ENCODE results near the gene KLHL35. TPM values are rescaled to one million over a fixed set of nuclear protein-coding genes. Genes with fewer than 3 reads are reported as not detected.
"Not testable (repeated sequence)": the region's sequence is repeated elsewhere in the genome, so short reads cannot be mapped to it uniquely, and the experiment has no call there.

The KLHL35 gene
- polyA plus RNA-seq, 1 donor, result 5.7 TPM

DNA sequence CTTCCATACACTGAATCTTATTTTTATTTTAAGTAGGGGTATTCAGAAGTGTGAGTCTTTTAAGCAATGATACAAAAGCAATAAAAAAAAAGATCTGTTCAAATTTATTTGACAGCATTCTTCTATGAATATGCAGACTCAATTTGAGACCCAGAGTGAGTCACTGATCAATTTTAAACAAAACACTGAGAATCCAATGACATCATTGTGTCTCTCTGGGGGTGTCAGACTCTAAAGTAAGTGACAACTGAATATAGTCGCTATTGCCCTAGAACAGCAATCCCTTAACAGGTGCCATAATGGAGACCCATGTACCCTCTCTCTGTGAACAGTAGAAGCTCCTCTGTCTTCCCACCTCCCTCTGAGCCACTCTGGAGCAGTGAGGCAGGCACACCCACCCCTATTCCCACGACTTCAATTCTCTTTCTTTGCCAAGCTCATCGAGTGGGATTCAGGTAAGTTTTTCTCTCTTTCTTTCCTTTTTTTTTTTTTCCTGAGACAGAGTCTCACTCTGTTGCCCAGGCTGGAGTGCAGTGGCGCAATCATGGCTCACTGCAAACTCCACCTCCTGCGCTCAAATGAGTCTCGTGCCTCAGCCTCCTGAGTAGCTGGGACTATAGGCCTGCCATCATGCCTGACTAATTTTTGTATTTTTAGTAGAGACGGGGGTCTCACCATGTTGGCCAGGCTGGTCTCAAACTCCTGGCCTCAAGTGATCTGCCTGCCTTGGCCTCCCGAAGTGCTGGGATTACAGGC, 38.7 kb downstream of the KLHL35 start:
- no peak for DNase-seq (ENCODE audit: low read depth)

DNA sequence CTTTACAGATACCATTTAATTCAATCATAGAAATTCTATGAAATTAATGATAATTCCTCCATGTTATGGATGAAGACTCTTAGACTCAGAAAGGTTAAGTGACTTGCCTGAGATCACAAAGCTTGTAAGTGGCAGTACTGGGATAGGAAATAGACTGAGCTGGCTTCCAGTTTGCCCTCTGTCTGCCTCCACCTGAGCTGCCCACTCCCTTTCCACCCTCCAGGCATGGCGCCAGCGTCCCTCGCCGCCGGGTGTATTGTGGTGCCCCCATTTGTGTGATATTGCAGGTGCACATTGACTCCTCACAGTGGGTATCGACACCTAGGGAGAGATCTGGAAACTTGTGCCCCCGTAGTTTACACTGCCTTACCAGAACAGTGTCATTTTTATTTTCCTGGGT, 43.1 kb downstream of the KLHL35 start:
- no peak for DNase-seq (ENCODE audit: low read depth)

DNA sequence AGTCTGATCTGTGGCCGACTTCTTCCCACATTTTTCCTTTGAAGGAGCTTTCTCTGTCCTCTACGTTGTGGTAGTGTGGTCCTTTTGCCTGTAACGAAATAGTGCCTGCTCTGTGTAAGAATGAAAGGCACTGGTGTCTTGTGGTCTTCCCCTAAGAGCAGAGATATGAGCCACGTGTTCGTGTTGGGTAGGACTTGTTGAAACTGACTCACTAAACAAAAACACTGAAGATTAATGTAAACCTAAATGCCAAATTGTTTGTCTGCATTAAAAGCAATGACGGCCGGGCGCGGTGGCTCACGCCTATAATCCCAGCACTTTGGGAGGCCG, 43.8 kb downstream of the KLHL35 start:
- DNase-seq (ENCODE audit: low read depth), result no peak

DNA sequence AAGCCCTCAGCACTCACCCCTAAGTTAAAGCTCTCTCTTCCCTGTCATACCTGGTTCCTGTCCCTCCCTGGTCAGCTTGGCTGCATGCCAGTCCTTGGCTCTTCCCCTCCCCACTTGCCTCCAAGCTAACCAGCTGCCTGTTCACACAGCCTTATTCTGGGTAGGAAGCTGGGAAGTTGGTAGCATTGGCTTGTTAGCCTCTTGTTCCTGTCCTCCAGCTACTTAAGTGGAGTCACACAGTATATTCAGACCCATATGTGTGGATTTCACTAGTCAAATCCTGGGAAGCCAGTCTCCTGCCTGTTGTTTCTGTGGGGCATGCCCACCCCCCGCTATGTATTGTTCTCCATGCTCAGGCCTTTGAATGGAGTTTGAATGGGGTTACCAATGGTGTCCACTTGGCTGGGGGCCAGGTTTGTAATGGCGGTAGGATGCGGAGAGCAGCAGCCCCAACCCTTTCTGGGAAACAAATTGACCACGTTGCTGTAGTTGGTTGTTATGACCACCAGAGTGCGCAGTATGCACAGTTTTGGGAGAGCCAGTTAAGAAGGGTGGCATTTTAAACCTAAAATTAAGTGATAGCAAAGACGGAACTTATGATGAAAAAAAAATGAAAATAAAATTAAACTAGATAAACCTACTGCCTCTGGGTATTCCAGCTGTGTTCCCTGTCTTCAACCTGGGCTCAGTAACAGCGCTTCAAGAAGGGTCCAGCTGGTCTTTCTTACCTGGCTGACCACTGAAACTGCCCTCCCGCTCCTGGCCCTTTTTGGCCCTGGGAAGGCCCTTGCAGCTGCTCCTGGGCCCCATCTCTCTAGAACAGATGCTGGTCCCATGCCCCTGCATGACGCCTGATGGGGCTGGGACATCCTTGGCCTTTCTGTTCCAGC, 44.4 kb downstream of the KLHL35 start:
- DNase-seq (ENCODE audit: low read depth), result peak; percentile 52

DNA sequence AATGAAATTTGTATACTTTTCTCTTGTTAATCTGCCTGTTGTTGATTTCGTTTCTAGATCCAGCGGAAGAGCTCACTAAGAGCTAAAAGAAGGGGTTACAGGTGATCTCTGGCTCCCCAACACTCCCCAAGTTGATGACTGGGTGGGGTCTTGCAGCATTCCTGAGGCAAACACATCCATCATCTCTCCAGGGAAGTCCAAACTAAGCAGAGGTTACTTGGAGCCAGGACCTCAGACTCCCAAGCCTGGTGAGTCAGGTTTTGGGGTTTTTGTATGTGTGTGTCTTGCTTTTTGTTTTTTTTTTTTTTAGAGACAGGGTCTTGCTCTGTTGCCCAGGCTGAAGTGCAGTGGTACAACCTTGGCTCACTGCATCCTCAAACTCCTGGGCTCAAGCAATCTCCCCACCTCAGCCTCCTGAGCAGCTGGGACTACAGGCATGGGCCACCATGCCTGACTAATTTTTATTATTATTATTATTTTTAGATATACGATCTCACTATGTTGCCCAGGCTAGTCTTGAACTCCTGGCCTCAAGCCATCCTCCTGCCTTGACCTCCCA, 45.2 kb downstream of the KLHL35 start:
- no peak for DNase-seq (ENCODE audit: low read depth)

DNA sequence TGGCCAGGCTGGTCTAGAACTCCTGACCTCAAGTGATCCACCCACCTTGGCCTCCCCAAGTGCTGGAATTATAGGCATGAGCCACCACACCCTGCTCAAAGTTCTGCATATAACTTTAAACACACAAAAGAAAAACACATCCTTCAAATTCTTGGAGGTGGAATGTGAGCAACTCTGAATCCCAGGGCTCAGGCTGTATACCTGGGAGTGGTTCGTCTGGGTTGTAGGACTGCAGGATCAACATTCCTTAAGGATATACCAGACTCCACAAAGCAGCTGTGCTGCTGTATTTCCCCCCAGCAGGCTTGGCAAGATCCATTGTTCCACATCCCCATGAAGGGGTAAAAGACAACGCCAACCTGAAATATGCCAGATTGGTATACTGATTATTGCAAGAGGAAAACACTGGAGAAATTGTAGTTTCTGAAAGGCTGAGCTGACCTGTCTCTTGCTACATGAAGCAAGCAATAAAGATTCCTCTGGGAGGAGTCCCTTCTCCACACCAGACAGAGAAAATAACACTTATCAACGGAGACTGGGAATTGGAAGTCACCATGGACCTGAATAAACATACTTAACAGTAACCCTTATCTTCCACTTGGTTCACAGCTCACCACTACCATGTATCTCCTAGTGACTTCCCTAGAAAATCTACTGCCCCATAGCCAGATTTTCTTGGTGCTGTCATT, 45.9 kb downstream of the KLHL35 start:
- no peak for DNase-seq (ENCODE audit: low read depth)

DNA sequence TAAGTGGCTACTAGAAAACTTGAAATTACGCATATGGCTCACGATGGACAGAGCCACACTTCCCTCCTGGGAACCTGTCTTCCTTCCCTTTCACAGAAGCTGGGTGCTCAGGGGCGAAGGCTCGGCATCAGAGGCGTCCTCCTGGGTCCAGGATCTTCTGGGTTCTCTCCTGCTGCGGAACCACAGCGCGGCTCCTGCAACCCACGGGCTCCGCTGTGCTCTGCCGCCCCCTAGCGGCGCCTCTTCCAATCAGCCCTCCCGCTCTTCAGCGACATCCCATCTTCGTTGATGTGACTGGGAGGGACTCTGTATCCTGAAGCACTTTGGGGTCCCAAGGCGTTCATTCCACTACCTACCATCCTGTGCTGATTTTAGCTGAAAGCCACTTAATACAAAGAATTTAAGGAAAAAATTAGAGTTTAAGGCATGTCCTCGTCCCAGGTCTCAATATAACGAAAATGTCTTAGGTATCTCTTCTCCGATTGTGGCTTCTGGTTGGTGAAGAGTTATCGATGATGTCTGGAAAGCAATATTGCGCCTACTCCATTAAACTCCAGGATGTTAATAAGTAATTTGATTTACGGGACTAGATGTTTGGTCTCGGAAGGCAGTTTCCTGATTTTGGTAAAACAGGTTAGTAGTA, 48.4 kb downstream of the KLHL35 start:
- peak; percentile 39 for DNase-seq (ENCODE audit: low read depth)

DNA sequence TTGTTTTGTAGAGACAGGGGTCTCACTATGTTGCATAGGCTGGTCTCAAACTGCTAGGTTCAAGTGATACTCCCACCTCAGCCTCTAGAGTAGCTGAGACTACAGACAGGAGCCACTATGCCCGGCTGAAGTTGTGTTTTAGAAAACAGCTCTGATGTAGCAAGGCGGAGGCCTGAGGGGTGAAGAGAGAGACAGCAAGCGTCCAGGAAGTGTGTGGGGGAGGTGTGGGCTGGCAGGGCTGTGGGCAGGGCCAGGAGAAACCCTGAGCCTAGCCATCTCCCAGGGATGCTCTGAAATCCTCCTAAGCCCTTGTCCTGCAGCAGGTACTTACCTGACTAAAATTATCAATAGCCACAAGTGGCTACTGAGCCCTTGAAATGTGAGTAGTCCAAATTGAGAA, 49.8 kb downstream of the KLHL35 start:
- DNase-seq (ENCODE audit: low read depth), result no peak

DNA sequence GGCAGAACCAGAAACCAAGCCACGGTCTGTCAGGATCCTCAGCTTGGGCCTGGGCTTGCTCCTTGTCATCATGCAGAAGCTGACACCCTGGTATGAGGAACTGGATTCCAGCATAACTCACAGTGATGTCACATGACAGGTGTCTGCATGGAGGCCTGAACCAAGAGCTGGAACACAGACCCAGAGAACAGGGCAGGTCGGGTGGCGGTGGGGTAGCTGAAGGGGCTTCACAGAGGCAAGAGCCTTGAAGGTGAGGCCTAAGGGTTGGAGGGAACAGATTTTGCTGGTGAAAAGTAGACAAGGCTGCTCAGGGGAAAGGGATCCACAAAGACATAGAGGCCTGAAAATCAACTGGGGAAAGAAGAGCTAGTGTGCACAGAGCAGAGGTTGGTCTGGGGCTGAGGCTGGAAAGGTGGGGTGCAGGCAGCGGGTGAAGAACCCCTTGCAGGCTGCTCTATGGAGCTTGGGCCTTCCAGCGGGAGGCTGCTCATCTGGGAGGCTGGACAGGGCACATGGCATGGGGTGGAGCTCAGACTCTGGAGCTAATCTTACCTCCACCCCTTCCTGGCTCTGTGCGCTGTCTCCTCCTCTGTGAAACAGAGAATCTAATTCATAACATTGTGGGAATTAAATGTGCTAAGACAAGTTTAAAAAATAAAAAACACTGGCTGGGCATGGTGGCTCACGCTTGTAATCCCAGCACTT, 52.1 kb downstream of the KLHL35 start:
- DNase-seq (ENCODE audit: low read depth), result no peak

DNA sequence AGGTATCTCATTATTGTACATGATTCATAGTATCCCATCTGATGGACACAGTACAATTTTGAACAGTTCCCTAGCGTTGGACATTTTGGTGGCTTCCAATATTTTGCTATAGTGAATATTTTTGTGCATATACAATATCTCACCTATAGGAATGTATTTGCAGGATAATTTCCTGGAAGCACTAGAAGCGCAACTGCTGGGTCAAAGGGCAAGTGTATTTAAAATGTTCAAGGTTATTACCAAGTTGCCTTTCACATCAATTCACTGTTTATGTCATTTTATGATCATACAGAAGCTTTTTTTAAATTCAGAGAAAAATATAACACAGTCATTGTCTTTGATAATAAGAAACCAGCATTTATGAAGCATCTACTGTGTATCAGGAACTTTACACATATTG, 52.8 kb downstream of the KLHL35 start:
- no peak for DNase-seq (ENCODE audit: low read depth)

DNA sequence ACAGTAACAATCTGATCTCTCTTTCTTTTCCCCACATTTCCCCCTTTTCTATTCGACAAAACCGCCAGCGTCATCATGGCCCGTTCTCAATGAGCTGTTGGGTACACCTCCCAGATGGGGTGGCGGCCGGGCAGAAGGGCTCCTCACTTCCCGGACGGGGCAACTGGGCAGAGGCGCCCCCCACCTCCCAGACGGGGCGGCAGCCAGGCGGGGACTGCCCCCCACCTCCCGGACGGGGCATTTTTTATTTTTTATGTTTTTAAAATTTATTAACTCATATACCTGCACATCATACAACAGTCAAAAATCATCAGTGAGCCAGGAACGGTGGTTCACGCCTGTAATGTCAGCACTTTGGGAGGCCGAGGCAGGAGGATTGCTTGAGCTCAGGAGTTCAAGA, 54.2 kb downstream of the KLHL35 start:
- DNase-seq (ENCODE audit: low read depth), result not testable (repeated sequence)

DNA sequence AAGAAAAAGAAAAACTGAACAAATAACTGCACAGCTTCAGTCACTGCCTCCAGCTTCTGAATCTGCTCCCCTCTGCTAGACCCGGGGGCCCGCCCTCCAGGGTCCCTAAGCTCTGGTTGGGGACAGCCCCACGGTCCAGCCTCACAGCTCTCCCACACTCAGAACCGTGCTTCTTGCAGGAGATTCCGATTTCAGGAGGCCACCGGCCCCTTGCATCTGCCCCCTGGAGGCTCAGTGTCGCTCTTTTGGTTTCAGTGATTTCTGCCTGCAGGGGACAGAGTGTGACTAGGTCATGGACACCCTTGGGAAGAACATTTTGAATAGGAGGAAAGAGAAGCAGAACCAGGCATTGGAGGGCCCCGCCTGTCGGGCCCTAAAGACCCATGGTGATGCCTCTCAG, 56.8 kb downstream of the KLHL35 start:
- DNase-seq (ENCODE audit: low read depth), result no peak

DNA sequence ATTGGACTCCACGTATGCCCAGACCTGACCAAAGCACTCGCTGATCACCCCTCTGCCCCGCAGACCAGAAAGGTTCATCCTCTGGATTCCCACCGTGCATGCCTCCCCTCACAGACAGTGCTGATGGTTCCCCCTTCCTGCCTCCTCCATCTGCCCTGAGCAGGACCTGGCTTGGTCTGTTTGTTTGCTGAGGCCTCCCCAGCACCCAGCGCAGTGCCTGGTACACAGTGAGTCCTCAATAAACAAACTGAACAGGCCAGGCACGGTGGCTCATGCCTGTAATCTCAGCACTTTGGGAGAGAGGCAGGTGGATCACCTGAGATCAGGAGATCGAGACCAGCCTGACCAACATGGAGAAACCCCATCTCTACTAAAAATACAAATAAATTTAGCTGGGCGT, 57.4 kb downstream of the KLHL35 start:
- DNase-seq (ENCODE audit: low read depth), result no peak

DNA sequence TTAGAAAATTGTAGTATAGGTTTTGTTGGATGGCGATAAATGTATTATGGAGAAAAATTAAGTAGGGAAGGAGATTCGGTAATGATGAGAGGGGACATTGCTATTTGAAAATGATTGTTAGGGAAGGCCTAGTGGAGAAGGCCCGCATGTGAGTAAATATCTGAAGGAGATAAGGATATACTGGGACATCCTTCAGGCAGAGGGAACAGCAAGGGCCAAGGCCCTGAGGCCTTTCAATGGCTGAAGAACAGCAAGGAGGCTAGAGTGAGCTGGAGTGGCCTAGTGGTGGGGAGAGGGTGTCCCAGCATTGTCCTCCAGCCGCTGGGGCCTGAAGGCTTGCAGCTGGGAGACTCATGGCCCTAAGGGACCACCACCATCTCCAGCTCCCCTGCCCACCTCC, 58.4 kb downstream of the KLHL35 start:
- no peak for DNase-seq (ENCODE audit: low read depth)

DNA sequence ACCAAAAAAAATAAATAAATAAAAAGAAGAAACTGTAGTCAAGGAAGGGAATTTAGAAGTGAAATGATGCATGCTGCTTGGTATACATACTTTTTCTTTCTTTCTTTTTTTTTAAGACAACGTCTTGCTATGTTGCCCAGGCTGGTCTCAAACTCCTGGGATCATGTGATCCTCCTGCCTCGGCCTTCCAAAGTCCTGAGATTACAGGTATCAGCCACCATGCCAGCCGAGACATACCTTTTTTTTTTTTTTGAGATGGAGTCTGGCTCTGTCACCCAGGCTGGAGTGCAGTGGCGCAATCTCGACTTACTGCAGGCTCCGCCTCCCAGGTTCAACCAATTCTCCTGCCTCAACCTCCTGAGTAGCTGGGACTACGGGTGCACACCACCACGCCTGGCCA, 59.8 kb downstream of the KLHL35 start:
- no peak for DNase-seq (ENCODE audit: low read depth)

Other genes with a start within 250 kb of the KLHL35 start
- 0.19 TPM for gene TPBGL, start 192.4 kb downstream of the KLHL35 start, polyA plus RNA-seq (ENCODE audit: insufficient read length)
- 16.2 TPM for gene ARRB1, start 81.5 kb downstream of the KLHL35 start, polyA plus RNA-seq (ENCODE audit: insufficient read length)
- 3,554 TPM for gene RPS3, start 33.7 kb downstream of the KLHL35 start, polyA plus RNA-seq (ENCODE audit: insufficient read length)
- 24.7 TPM for gene GDPD5, start 92.7 kb upstream of the KLHL35 start, polyA plus RNA-seq (ENCODE audit: insufficient read length)
- gene SERPINH1, start 129.1 kb upstream of the KLHL35 start, polyA plus RNA-seq (ENCODE audit: insufficient read length), result 274 TPM
- gene MAP6, start 235.8 kb upstream of the KLHL35 start, polyA plus RNA-seq (ENCODE audit: insufficient read length), result 10.7 TPM

Data from forelimb muscle (tissue), 1 donor.